Hepatic stellate cell (primary cell): Measurements from ENCODE around the gene EPM2AIP1.
"Not testable (repeated sequence)": the region's sequence is repeated elsewhere in the genome, so short reads cannot be mapped to it uniquely, and the experiment has no call there.

ENCODE experiments used
- DNase-seq: peaks from one replicate; pipeline ENCODE4 v3.0.0; 2011; ENCODE audit warnings: low spot score

EPM2AIP1 gene

GRCh38 chr3:36993326-36994283 is 674 bp upstream of the EPM2AIP1 start, which contains the start of gene MLH1:
Gene MLH1, plus strand, starts transcription at chr3:36993518. Its CDS starts 30 bp downstream, at chr3:36993548.
- DNase-seq: peak; percentile 92

- DNase-seq: peak; percentile 15
These were observed 767 bp downstream of the EPM2AIP1 start for GRCh38 chr3:36991923-36992805.

GRCh38 chr3:36991147-36991546 is 1.8 kb downstream of the EPM2AIP1 start:
- no peak for DNase-seq

- DNase-seq: no peak
These were observed 3.4 kb downstream of the EPM2AIP1 start for GRCh38 chr3:36989568-36989967.

GRCh38 chr3:36989005-36989404 is 3.9 kb downstream of the EPM2AIP1 start:
- no peak for DNase-seq

GRCh38 chr3:36988356-36988755 is 4.6 kb downstream of the EPM2AIP1 start:
- no peak for DNase-seq

- DNase-seq: no peak
These were observed 11.9 kb downstream of the EPM2AIP1 start for GRCh38 chr3:36981006-36981405.

- DNase-seq: no peak
These were observed 19.8 kb downstream of the EPM2AIP1 start for GRCh38 chr3:36973139-36973538.

GRCh38 chr3:36972163-36972562 is 20.8 kb downstream of the EPM2AIP1 start:
- DNase-seq: no peak

- peak; percentile 76 for DNase-seq
These were observed 23.1 kb downstream of the EPM2AIP1 start for GRCh38 chr3:36969540-36970432.

- DNase-seq: no peak
These were observed 23.8 kb downstream of the EPM2AIP1 start for GRCh38 chr3:36969085-36969484.

GRCh38 chr3:36965440-36965839 is 27.5 kb downstream of the EPM2AIP1 start:
- no peak for DNase-seq

GRCh38 chr3:36964817-36965216 is 28.1 kb downstream of the EPM2AIP1 start:
- no peak for DNase-seq

- DNase-seq: no peak
These were observed 28.6 kb downstream of the EPM2AIP1 start for GRCh38 chr3:36964331-36964730.

- DNase-seq: not testable (repeated sequence)
These were observed 29.9 kb downstream of the EPM2AIP1 start for GRCh38 chr3:36963008-36963407.

GRCh38 chr3:36960502-36960901 is 32.4 kb downstream of the EPM2AIP1 start:
- no peak for DNase-seq

GRCh38 chr3:36959821-36960220 is 33.1 kb downstream of the EPM2AIP1 start:
- no peak for DNase-seq

- DNase-seq: peak; percentile 14
These were observed 34.9 kb downstream of the EPM2AIP1 start for GRCh38 chr3:36957862-36958686.

- DNase-seq: no peak
These were observed 35.9 kb downstream of the EPM2AIP1 start for GRCh38 chr3:36957063-36957462.

- no peak for DNase-seq
These were observed 36.8 kb downstream of the EPM2AIP1 start for GRCh38 chr3:36956155-36956554.
